ENCODE measurements around the gene CCL22. TPM values are rescaled to one million over a fixed set of nuclear protein-coding genes. Genes with fewer than 3 reads are reported as not detected.

Gene CCL22
- total and polyA plus RNA-seq, 2 of the 4 experiments (the other 2 are of a cell fraction) = not detected

- Histone ChIP-seq H2BK15ac (ENCODE audit: low read depth, low read length) (no peak overlapping the region; the same call in 2 of the 3 replicates), H3K79me1 (ENCODE audit: low read depth in 1 of 2, low read length in 2 of 2) (no peaks in the 10 kb centered on the region), H3K56ac (ENCODE audit: extremely low read depth, insufficient read depth, low read length) (no peak overlapping the region), H3K36me3 (ENCODE audit: control insufficient read depth, insufficient read depth, low read length) (no peaks in the 10 kb centered on the region), H4K8ac (ENCODE audit: low read depth in 2 of 2, low read length in 2 of 2) (no peak overlapping the region), H2AK9ac (replicated peaks; ENCODE audit: low read depth, low read length, poor library complexity) (no peak overlapping the region), H4K20me1 (ENCODE audit: insufficient read depth, low read length) (no peaks in the 10 kb centered on the region), H2BK20ac (ENCODE audit: low read depth, low read length) (no peak overlapping the region), H3K9ac (ENCODE audit: low read depth, low read length) (no peak overlapping the region), H3K4me2 (ENCODE audit: low read depth, low read length) (no peak overlapping the region), H2AFZ (replicated peaks; ENCODE audit: low read length, poor library complexity) (no peak overlapping the region), H2AK5ac (ENCODE audit: low read depth, low read length) (peak overlapping the region; percentile 1; the same call in 1 of the 2 replicates), H3K9me3 (ENCODE audit: control insufficient read depth, insufficient read depth, low read length) (no peaks in the 10 kb centered on the region), H4K91ac (ENCODE audit: insufficient read depth, low read depth, low read length) (no peak overlapping the region), H4K5ac (ENCODE audit: low read depth, low read length) (no peak overlapping the region), H3K14ac (replicated peaks; ENCODE audit: low read depth, low read length) (no peak overlapping the region), H3K9me1 (ENCODE audit: insufficient read depth, low read length) (no peaks in the 10 kb centered on the region), H3K18ac (ENCODE audit: low read depth, low read length) (no peak overlapping the region), H3K23ac (ENCODE audit: low read depth, low read length) (no peak overlapping the region), H3K4me1 (ENCODE audit: control insufficient read depth, insufficient read depth, low read length) (peaks cover 7% of the 10 kb centered on the region; the same call in 1 of the 2 replicates), H3K27me3 (ENCODE audit: control insufficient read depth, insufficient read depth, low read length) (peaks cover 9% of the 10 kb centered on the region), H2BK5ac (ENCODE audit: low read depth, low read length, poor library complexity, severe bottlenecking) (no peak overlapping the region), H3K27ac (ENCODE audit: insufficient read depth, low read length) (no peak overlapping the region), H3K4ac (ENCODE audit: low read depth, low read length) (no peak overlapping the region), H2BK120ac (ENCODE audit: low read depth, low read length) (no peak overlapping the region), H3K4me3 (ENCODE audit: insufficient read depth, low read depth, low read length) (no peak overlapping the region)
- DNase-seq (no peak), ATAC-seq (ENCODE audit: low read depth) (no peak)
- CTCF ChIA-PET = no interaction called here
- POLR2A ChIA-PET (ENCODE audit: unreplicated experiment) = no interaction called here
- in situ Hi-C loops (cut with MboI; ENCODE audit: low sequenced_read_pairs) (no loop called here), dilution Hi-C loops (cut with HindIII; ENCODE audit: low sequenced_read_pairs, unreplicated experiment) (no loop called here), intact Hi-C loops (cut with micrococcal nuclease) (no loop called here)
- BruUV-seq (replicated peaks) = no TSS peak
- TF ChIP-seq ELK1 (IDR thresholded peaks at IDR 0.05; ENCODE audit: borderline replicate concordance, low read depth, low read length) (no peak), CHD1 (IDR thresholded peaks at IDR 0.05; ENCODE audit: low read depth, low read length) (no peak), POLR2A (IDR thresholded peaks at IDR 0.05; ENCODE audit: low read depth, low read length) (no peak), USF2 (IDR thresholded peaks at IDR 0.05; ENCODE audit: low read depth, low read length) (no peak), MAFK (IDR thresholded peaks at IDR 0.05; ENCODE audit: low read depth, low read length) (no peak), BHLHE40 (IDR thresholded peaks at IDR 0.05; ENCODE audit: low read depth, low read length) (no peak), CTCF (conservative IDR thresholded peaks at IDR 0.05; ENCODE audit: low read depth, low read length) (no peak), MXI1 (IDR thresholded peaks at IDR 0.05; ENCODE audit: borderline replicate concordance, low read depth, low read length) (no peak), FOS (IDR thresholded peaks at IDR 0.05; ENCODE audit: low read depth, low read length) (no peak), MAZ (IDR thresholded peaks at IDR 0.05; ENCODE audit: borderline replicate concordance, low read depth, low read length) (no peak), SMC3 (IDR thresholded peaks at IDR 0.05; ENCODE audit: low read depth, low read length) (no peak)
- WGBS, 2 experiments (ENCODE audit: extremely low coverage in 2 of 2, insufficient read length in 1 of 2) = 96% methylated on average over 6 of the region's 10 CpGs; no CpG with 5 or more reads in 1 of the 2 experiments
These were observed 21.0 kb downstream of the CCL22 start for GRCh38 chr16:57379579-57379978.

All from IMR-90 (cell line).